Spleen (tissue), 7 donors: ENCODE measurements around the gene ANAPC7.

ENCODE experiments used
- POLR2A ChIP-seq, 3 donors: fragments of 450-650 bp; IDR thresholded peaks; one replicate each; pipeline ENCODE4 v1.5.1; 2017; ENCODE audit warnings: antibody characterized with exemption in 3 of 3, mild to moderate bottlenecking in 1 of 3
- POLR2AphosphoS5 ChIP-seq, 3 donors: sonication (generic); formaldehyde crosslinking; IDR thresholded peaks; one replicate each; pipeline ENCODE4 v1.5.1; 2017; ENCODE audit warnings: antibody characterized with exemption in 3 of 3
- TF ChIP-seq, protein P1 (sequence below), 11 experiments: fragments of 200-600 bp in 7 of 11; fragments of 450-650 bp in 4 of 11; sonication (generic) in 4 of 11; IDR thresholded peaks in 8 of 11; conservative IDR thresholded peaks in 3 of 11; 1 replicate in 7 of 11; 2 replicates in 4 of 11; pipeline versions ENCODE4 v1.4.0 to v1.8.0; 2016 to 2021; ENCODE audit warnings: antibody characterized with exemption in 11 of 11, inconsistent platforms in 4 of 11, mild to moderate bottlenecking in 1 of 11
- donor health status: DM: no; HTN: no; CAD: no; lungs with moderate emphysema.
- donor health status: DM: no; HTN: no; CAD: no.
- donor health status: DM: no; HTN: no; CAD: no.

GRCh38 chr12:110343736-110344555 lies 59.6 kb downstream of the ANAPC7 start:
- TF ChIP-seq, protein P1, sequence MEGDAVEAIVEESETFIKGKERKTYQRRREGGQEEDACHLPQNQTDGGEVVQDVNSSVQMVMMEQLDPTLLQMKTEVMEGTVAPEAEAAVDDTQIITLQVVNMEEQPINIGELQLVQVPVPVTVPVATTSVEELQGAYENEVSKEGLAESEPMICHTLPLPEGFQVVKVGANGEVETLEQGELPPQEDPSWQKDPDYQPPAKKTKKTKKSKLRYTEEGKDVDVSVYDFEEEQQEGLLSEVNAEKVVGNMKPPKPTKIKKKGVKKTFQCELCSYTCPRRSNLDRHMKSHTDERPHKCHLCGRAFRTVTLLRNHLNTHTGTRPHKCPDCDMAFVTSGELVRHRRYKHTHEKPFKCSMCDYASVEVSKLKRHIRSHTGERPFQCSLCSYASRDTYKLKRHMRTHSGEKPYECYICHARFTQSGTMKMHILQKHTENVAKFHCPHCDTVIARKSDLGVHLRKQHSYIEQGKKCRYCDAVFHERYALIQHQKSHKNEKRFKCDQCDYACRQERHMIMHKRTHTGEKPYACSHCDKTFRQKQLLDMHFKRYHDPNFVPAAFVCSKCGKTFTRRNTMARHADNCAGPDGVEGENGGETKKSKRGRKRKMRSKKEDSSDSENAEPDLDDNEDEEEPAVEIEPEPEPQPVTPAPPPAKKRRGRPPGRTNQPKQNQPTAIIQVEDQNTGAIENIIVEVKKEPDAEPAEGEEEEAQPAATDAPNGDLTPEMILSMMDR (IDR thresholded peaks at IDR 0.05 in 8 of 11, conservative IDR thresholded peaks at IDR 0.05 in 3 of 11) = no peak
- no peak for TF ChIP-seq POLR2A (IDR thresholded peaks at IDR 0.05)
- TF ChIP-seq POLR2AphosphoS5 (IDR thresholded peaks at IDR 0.05) = no peak
